WI38 (cell line): ENCODE data around the gene NMNAT3.

Experiments used
- H3K4me3 ChIP-seq: 2 replicates; pipeline ENCODE4 v1.5.1; 2011; ENCODE audit warnings: low read depth, mild to moderate bottlenecking, control low read depth, low read length
- CTCF ChIP-seq: IDR thresholded peaks from 2 replicates; pipeline ENCODE4 v1.5.1; 2012; ENCODE audit warnings: low read depth, mild to moderate bottlenecking, control low read depth, low read length

Gene NMNAT3

GRCh38 chr3:139522421-139522820 lies 155.4 kb downstream of the NMNAT3 start:
- TF ChIP-seq CTCF, result no peak
- no peak overlapping the region for H3K4me3 ChIP-seq

- no peak overlapping the region for H3K4me3 ChIP-seq
- TF ChIP-seq CTCF, result no peak
Measured at GRCh38 chr3:139521816-139522215, 156.0 kb downstream of the NMNAT3 start.

GRCh38 chr3:139521144-139521543 lies 156.6 kb downstream of the NMNAT3 start:
- no peak overlapping the region for H3K4me3 ChIP-seq
- no peak for TF ChIP-seq CTCF

- no peak for TF ChIP-seq CTCF
- H3K4me3 ChIP-seq, result no peak overlapping the region
Measured at GRCh38 chr3:139519998-139520737, 157.6 kb downstream of the NMNAT3 start.

- H3K4me3 ChIP-seq, result no peak overlapping the region
- no peak for TF ChIP-seq CTCF
Measured at GRCh38 chr3:139518926-139519842, 158.6 kb downstream of the NMNAT3 start.

GRCh38 chr3:139518306-139518705 lies 159.5 kb downstream of the NMNAT3 start:
- H3K4me3 ChIP-seq, result no peak overlapping the region
- no peak for TF ChIP-seq CTCF

- H3K4me3 ChIP-seq, result no peak overlapping the region
Measured at GRCh38 chr3:139517321-139518065, 160.3 kb downstream of the NMNAT3 start.

More at GRCh38 chr3:139517321-139518065, 160.3 kb downstream of the NMNAT3 start:
- TF ChIP-seq CTCF, result no peak
